Right kidney (tissue), 1 donor: Measurements from ENCODE around the gene NSMCE1.
"Not testable (repeated sequence)": the region's sequence is repeated elsewhere in the genome, so short reads cannot be mapped to it uniquely, and the experiment has no call there.

ENCODE experiments used
- DNase-seq: peaks from one replicate; pipeline ENCODE4 v3.0.0-alpha.2; 2016

NSMCE1 gene

GRCh38 chr16:27215660-27216059, 52.9 kb downstream of the NSMCE1 start:
- no peak for DNase-seq

GRCh38 chr16:27214084-27214961, 54.2 kb downstream of the NSMCE1 start:
- no peak for DNase-seq

- no peak for DNase-seq
These were observed 57.5 kb downstream of the NSMCE1 start for GRCh38 chr16:27211026-27211425.

- no peak for DNase-seq
These were observed 58.4 kb downstream of the NSMCE1 start for GRCh38 chr16:27210174-27210573.

- no peak for DNase-seq
These were observed 59.0 kb downstream of the NSMCE1 start for GRCh38 chr16:27209591-27209990.

- DNase-seq, result no peak
These were observed 59.8 kb downstream of the NSMCE1 start for GRCh38 chr16:27208796-27209195.

- DNase-seq, result no peak
These were observed 60.4 kb downstream of the NSMCE1 start for GRCh38 chr16:27208081-27208680.

- not testable (repeated sequence) for DNase-seq
These were observed 61.5 kb downstream of the NSMCE1 start for GRCh38 chr16:27207121-27207520.

GRCh38 chr16:27205423-27206065, 63.0 kb downstream of the NSMCE1 start:
- no peak for DNase-seq

GRCh38 chr16:27204312-27204915, 64.2 kb downstream of the NSMCE1 start:
- DNase-seq, result no peak

- DNase-seq, result peak; percentile 100
These were observed 64.9 kb downstream of the NSMCE1 start, which contains the start of gene KDM8 for GRCh38 chr16:27203507-27204311. TSS of gene KDM8 (plus strand) at chr16:27203526. CDS start at chr16:27210124, 6,598 bp downstream.

GRCh38 chr16:27202923-27203506, 65.6 kb downstream of the NSMCE1 start:
- no peak for DNase-seq

- DNase-seq, result not testable (repeated sequence)
These were observed 67.7 kb downstream of the NSMCE1 start for GRCh38 chr16:27200914-27201313.

GRCh38 chr16:27199736-27200135, 68.8 kb downstream of the NSMCE1 start:
- DNase-seq, result no peak

- DNase-seq, result no peak
These were observed 69.4 kb downstream of the NSMCE1 start for GRCh38 chr16:27199235-27199586.

- DNase-seq, result no peak
These were observed 69.9 kb downstream of the NSMCE1 start for GRCh38 chr16:27198451-27199234.

- no peak for DNase-seq
These were observed 71.6 kb downstream of the NSMCE1 start for GRCh38 chr16:27197004-27197403.

- no peak for DNase-seq
These were observed 72.5 kb downstream of the NSMCE1 start for GRCh38 chr16:27195941-27196595.

GRCh38 chr16:27195076-27195741, 73.4 kb downstream of the NSMCE1 start:
- no peak for DNase-seq
